Esophagus (tissue), 2 donors: ENCODE results near the gene AKAP17A. TPM values are rescaled to one million over a fixed set of nuclear protein-coding genes. Genes with fewer than 3 reads are reported as not detected.
"Not testable (repeated sequence)": the region's sequence is repeated elsewhere in the genome, so short reads cannot be mapped to it uniquely, and the experiment has no call there.

Source experiments
- H3K27ac ChIP-seq, 2 donors: one replicate each; pipeline ENCODE4 v1.5.1; 2013; ENCODE audit warnings: low read depth in 2 of 2, mild to moderate bottlenecking in 2 of 2, inconsistent platforms in 1 of 2, low read length in 1 of 2, moderate library complexity in 1 of 2
- H3K27me3 ChIP-seq, 2 donors: one replicate each; pipeline ENCODE4 v1.6.1; 2013; ENCODE audit warnings: low read length in 2 of 2, control low read depth in 1 of 2, mild to moderate bottlenecking in 1 of 2; ENCODE audit not compliant: insufficient read depth in 2 of 2, control insufficient read depth in 1 of 2
- H3K36me3 ChIP-seq, 2 donors: one replicate each; pipeline ENCODE4 v1.6.1; 2013; ENCODE audit warnings: low read length in 1 of 2; ENCODE audit not compliant: control insufficient read depth in 2 of 2, insufficient read depth in 2 of 2
- H3K4me1 ChIP-seq, 2 donors: one replicate each; pipeline ENCODE4 v1.6.1; 2013; ENCODE audit warnings: low read length in 1 of 2; ENCODE audit not compliant: control insufficient read depth in 2 of 2, insufficient read depth in 2 of 2
- H3K4me3 ChIP-seq, 2 donors: one replicate each; pipeline ENCODE4 v1.5.1; 2013; ENCODE audit warnings: low read length in 2 of 2, mild to moderate bottlenecking in 2 of 2, low read depth in 1 of 2, moderate library complexity in 1 of 2
- H3K9me3 ChIP-seq, 2 donors: one replicate each; pipeline ENCODE4 v1.6.1; 2013; ENCODE audit warnings: mild to moderate bottlenecking in 2 of 2, low read depth in 1 of 2, low read length in 1 of 2, moderate library complexity in 1 of 2; ENCODE audit not compliant: control insufficient read depth in 2 of 2, insufficient read depth in 1 of 2
- WGBS, 2 donors: extraction: QIAGEN DNeasy Blood & Tissue Kit; methylation state at CpG; one replicate each; pipeline ENCODE4 v1.1.7; 2013; 5-methylcytosine and 5-hydroxymethylcytosine counted together
- polyA plus RNA-seq, 2 donors: library from polyadenylated mRNA; stranded (reverse); fragments of 200-250 nt; gene quantifications; one replicate each; pipeline ENCODE4 v1.2.3, GENCODE V29; 2013
- donor health status: healthy with polysubstance abuse.
- donor health status: Bipolar disorder and iron deficiency.

Gene AKAP17A
- polyA plus RNA-seq, 2 donors: 23.9 to 42.8 TPM

GRCh38 chrX:1558761-1559468 lies 32.5 kb upstream of the AKAP17A start:
- Histone ChIP-seq H3K4me3 (no peak overlapping the region), H3K27me3 (no peaks in the 10 kb centered on the region), H3K4me1 (no peaks in the 10 kb centered on the region), H3K36me3 (no peaks in the 10 kb centered on the region), H3K9me3 (no peaks in the 10 kb centered on the region), H3K27ac (no peak overlapping the region)
- WGBS, 2 donors: 83 to 91% methylated on average over 13 of the region's 13 CpGs

GRCh38 chrX:1561164-1561563 lies 30.2 kb upstream of the AKAP17A start:
- 53 to 54% methylated on average over 2 of the region's 2 CpGs for WGBS, 2 donors
- H3K4me1 ChIP-seq: no peaks in the 10 kb centered on the region
- H3K36me3 ChIP-seq: no peaks in the 10 kb centered on the region
- H3K27ac ChIP-seq: no peak overlapping the region
- no peaks in the 10 kb centered on the region for H3K9me3 ChIP-seq
- H3K4me3 ChIP-seq: no peak overlapping the region
- H3K27me3 ChIP-seq: no peaks in the 10 kb centered on the region

- not testable (repeated sequence) for H3K4me1 ChIP-seq, H3K27ac ChIP-seq, H3K9me3 ChIP-seq, H3K4me3 ChIP-seq, H3K27me3 ChIP-seq, H3K36me3 ChIP-seq
- 80 to 90% methylated on average over 7 of the region's 7 CpGs for WGBS, 2 donors
Measured at GRCh38 chrX:1564077-1564476, 27.3 kb upstream of the AKAP17A start.

- Histone ChIP-seq H3K4me3 (no peak overlapping the region), H3K27ac (no peak overlapping the region), H3K4me1 (no peaks in the 10 kb centered on the region), H3K27me3 (no peaks in the 10 kb centered on the region), H3K36me3 (no peaks in the 10 kb centered on the region), H3K9me3 (no peaks in the 10 kb centered on the region)
- WGBS, 2 donors: 50 to 52% methylated on average over 10 of the region's 10 CpGs
Measured at GRCh38 chrX:1564750-1565683, 26.4 kb upstream of the AKAP17A start.

GRCh38 chrX:1574181-1574580 lies 17.2 kb upstream of the AKAP17A start:
- H3K27me3 ChIP-seq, H3K4me3 ChIP-seq, H3K27ac ChIP-seq, H3K4me1 ChIP-seq, H3K36me3 ChIP-seq, H3K9me3 ChIP-seq: not testable (repeated sequence)
- WGBS, 2 donors: 88 to 92% methylated on average over 19 of the region's 19 CpGs

GRCh38 chrX:1576201-1576992 lies 15.0 kb upstream of the AKAP17A start:
- no peak overlapping the region for H3K27ac ChIP-seq
- no peak overlapping the region for H3K4me3 ChIP-seq
- no peaks in the 10 kb centered on the region for H3K9me3 ChIP-seq
- WGBS, 2 donors: 57 to 70% methylated on average over 6 of the region's 6 CpGs
- no peaks in the 10 kb centered on the region for H3K4me1 ChIP-seq
- H3K27me3 ChIP-seq: no peaks in the 10 kb centered on the region
- no peaks in the 10 kb centered on the region for H3K36me3 ChIP-seq

- no peaks in the 10 kb centered on the region for H3K27me3 ChIP-seq
- WGBS, 2 donors: 51 to 56% methylated on average over 2 of the region's 2 CpGs
- H3K36me3 ChIP-seq: no peaks in the 10 kb centered on the region
- H3K4me3 ChIP-seq: no peak overlapping the region
- no peaks in the 10 kb centered on the region for H3K4me1 ChIP-seq
- H3K9me3 ChIP-seq: no peaks in the 10 kb centered on the region
- H3K27ac ChIP-seq: no peak overlapping the region
Measured at GRCh38 chrX:1577845-1578244, 13.6 kb upstream of the AKAP17A start.

GRCh38 chrX:1578511-1579173 lies 12.8 kb upstream of the AKAP17A start:
- no peaks in the 10 kb centered on the region for H3K9me3 ChIP-seq
- H3K27ac ChIP-seq: no peak overlapping the region
- H3K4me1 ChIP-seq: no peaks in the 10 kb centered on the region
- H3K4me3 ChIP-seq: no peak overlapping the region
- H3K27me3 ChIP-seq: no peaks in the 10 kb centered on the region
- no peaks in the 10 kb centered on the region for H3K36me3 ChIP-seq
- WGBS, 2 donors: 62 to 69% methylated on average over 6 of the region's 6 CpGs

GRCh38 chrX:1581132-1581531 lies 10.3 kb upstream of the AKAP17A start:
- Histone ChIP-seq H3K4me3 (no peak overlapping the region), H3K27me3 (no peaks in the 10 kb centered on the region), H3K9me3 (no peaks in the 10 kb centered on the region), H3K36me3 (no peaks in the 10 kb centered on the region), H3K4me1 (no peaks in the 10 kb centered on the region), H3K27ac (no peak overlapping the region)
- WGBS, 2 donors: 31 to 32% methylated on average over 4 of the region's 4 CpGs
